Astrocyte of the hippocampus (primary cell): ENCODE results near the gene PPM1A.
"Not testable (repeated sequence)": the region's sequence is repeated elsewhere in the genome, so short reads cannot be mapped to it uniquely, and the experiment has no call there.

Source experiments
- DNase-seq: peaks from one replicate; pipeline ENCODE4 v3.0.0; 2011; ENCODE audit warnings: low read depth, low spot score

Gene PPM1A

DNA sequence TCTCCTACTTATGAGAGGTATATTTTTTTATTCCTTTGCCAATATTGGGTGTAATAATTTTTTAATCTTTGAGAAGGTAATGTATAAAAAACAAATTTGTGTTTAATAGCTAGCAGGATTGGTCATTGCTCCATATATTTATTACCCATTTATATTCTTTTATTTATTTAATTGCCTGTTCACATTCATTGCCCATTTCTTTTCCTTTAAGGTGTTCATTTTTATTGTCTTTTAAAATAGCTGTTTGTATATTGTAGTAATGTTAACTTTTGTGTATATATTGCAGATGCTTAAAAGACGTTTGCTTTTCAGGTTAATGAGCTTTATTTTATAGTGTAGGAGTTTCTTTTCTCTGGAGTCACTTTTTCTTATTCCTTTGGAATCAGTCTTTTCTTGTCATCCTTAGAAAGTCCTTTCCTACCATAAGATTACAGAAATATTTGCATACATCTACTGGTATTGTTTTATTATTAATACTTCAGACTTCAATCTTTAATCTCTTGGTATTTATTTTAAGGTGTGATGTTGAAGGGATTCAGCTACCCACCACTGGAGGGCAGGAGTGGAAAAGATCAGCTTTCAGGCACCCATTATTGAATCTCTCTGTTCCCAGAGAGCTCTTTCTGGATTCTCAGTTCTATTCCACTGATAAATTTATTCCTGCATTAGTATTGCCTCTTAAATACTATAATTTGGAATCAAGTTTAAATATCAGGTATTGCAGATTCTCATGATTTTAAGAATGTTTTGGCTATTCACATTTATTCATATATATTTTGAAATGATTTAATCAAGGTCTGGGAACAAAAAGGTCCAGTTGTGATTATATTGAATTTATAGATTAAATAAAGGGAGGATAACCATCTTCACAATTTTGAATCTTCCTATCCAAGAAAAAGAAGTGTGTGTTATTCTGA is 17.3 kb downstream of the PPM1A start:
- DNase-seq: no peak

DNA sequence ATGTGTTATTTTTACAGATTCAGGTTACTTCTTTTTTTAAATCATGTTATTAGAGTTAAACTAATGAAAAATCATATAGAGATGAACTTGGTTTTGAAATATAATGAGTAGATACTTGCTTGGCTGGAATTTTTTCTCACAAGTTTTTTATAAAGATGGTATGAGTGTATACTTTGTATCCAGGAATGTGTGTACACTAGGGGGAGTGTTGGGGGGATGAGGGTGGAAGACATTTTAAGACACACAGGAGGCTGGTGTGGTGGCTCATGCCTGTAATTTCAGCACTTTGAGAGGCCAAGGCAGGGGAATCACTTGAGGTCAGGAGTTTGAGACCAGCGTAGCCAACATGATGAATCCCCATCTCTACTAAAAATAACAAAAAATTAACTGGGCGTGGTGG is 23.2 kb downstream of the PPM1A start:
- no peak for DNase-seq

DNA sequence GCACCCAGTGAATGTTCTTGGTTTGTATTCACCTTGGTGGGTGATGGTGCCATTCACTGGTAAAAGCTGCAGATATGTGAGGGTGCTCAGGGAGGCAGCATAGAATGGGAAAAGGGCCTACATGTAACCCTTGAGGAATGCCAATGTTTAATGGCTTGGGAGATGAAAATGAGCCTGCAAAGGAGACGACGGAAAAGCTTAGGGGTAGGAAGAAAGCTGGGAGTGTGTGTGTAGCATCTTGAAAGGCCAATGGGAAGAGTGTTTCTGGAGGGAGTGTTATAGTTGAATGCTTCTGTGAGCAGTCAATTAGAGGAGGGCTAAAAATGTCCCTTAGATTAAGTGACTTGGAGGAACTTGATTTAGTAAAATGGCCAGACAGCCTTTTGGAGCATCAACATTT is 24.9 kb downstream of the PPM1A start:
- DNase-seq: no peak

DNA sequence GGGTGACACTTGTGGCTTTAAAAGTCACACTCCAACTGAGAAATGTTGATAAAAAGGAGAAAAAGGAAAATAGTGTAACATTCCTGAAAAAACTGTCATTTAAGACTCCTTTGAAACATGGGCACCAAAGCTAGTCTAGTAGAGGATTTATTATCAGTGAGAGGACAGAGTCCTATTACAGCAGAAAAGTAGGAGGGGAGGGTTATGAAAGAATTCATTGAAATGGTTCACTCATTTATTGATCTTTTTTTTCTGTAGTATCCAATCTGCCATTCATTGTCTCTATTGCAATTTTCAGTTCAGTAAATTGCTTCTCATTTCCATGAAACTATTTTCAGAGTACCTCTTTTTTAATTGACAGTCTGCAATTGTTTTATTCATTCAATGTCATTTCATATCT is 25.4 kb downstream of the PPM1A start:
- DNase-seq: no peak

DNA sequence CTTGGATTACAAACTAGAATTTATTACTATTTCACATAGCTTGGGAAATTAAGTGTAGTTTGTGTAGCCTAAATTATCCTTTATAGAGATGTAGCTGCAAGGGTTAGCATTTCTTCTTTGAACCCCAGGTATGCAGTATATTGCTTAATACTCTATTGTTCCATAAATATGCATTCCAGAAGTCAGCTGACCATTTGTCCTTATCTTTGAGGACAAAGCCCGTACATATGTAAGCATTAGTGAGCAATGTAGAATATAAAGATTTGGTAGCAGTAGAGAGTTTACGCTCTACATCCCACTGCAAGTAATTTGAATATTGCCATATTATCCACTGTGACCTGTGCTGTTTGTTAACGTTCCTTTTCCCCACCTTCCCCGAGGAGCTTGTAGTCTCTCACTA is 26.9 kb downstream of the PPM1A start:
- DNase-seq: no peak

DNA sequence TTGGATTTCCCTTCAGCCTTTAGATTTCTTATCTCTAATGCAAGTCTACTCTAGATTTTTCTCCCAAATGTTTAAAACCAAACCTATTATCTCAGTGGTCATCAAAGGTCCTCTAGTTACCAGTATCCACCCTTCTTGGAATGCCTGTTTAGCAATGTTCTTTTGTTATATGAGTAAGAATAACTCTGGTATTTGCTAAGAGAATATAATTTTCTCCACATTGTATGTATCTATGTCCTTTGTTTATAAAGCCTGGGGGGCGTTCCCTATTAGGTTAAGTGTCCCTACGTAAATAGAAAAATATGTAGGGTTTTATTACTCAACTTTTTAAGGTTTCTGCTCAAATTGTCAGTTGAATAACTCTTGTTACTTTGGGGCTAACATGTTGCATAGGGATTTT is 27.3 kb downstream of the PPM1A start:
- DNase-seq: no peak

DNA sequence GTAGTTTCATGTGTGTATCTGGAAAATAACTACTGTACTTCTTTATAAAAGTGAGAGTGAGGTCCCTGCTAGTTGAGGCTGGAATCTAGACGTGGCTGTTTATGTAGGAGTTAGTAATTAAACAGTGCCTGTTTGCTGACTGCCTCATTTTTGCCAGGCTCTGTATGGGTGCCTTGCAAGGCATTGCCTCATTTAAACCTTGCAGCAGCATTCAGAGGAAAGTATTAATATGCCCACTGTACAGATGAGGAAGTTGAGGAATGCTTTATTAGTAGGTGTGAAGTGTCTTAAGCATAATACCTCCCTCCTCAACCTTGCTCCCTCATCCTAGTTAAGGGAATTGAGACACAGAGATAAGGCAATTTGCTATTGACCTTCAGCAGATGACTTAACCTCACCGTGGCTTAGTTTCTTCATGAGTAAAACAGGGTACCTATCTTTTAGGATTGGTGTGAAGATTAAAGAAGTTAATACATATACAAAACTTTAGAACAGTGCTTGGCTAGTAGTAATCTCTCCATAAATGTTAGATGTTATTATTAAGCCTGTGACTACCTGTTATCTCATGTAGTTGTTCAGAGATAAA is 28.7 kb downstream of the PPM1A start:
- DNase-seq: no peak

DNA sequence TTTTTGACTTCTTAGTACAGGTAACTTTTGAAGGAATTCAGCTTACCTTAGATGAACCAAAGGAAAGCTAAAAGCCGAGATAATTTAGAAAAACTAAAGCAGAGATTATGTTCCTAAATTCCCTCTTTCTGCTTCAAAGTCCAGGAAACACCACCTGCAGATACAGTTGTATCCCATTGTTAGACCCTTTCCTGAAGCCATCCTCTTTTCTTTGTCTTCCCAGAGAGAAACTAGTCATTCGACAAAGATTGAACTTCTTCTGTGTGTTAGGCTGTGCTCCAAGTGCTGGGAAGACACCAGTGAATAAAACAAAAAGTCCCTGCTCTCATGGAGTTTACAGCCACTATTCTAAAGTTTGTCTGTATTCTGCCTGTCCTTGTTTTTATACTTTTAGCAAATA is 29.3 kb downstream of the PPM1A start:
- DNase-seq: no peak

DNA sequence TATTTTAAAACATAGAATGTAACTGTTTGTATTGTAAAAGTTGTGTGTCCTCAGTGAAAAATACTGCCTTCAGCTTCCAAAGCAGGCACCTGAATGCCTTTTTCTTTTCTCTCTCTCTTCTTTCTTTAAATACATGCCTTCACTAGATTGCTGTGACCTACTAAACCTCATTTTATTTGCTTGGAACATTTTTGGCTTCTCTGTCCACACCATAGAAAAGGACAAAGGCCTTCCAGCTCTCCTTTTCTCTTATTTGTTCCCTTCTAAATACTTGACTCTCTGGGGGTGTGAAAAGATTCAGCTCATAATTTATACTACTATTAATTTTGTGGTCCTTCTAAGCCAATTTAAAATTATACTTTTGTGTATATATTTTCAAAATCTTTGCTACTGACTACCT is 38.4 kb downstream of the PPM1A start:
- no peak for DNase-seq

DNA sequence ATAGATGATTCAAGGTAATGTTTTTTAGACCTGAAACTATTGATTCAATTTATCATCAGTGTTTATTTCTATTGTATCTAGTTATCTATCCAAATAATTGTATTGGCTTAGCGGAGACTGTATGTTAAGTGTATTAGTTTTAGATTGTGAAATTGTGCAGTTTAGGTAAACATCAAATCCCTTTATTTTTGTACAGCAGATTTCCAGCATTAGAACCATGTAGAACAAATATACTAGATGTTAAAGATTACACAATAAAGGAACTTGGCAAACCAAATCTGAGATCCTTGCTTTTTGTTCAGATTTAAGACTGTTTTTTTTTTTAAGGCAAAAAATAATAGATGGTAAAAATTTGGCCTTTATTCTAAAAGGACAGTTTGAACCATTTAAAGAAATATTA is 39.3 kb downstream of the PPM1A start:
- no peak for DNase-seq

DNA sequence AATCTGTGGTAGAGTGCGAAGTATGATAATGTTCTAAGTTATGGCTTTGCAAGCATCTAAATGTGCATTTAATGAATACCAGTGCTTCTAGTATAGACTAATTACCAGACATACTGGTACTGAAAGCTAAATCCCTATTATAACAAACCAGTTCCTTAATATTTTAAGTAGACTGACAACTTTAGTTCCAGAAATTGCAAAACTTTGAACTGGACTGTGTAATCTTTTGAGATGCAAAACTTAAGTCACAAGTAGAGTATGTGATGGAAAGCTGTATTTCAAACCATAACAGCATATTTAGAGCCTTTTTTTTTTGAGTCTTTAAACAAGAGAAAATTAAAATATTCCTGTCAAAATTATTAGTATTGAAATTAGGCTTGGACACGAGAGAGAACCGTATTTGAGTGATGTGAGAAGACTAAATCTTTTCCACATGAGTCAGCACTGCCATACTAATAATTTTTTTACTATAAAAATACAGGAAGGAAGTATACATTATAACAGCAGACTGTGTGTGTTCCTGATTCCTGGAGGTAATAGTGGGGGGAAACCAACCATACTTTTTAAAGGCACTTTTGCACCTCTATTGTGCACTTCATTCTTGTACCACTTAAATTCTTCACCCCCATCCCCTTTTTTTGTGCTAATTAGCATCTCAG is 45.5 kb downstream of the PPM1A start:
- no peak for DNase-seq

DNA sequence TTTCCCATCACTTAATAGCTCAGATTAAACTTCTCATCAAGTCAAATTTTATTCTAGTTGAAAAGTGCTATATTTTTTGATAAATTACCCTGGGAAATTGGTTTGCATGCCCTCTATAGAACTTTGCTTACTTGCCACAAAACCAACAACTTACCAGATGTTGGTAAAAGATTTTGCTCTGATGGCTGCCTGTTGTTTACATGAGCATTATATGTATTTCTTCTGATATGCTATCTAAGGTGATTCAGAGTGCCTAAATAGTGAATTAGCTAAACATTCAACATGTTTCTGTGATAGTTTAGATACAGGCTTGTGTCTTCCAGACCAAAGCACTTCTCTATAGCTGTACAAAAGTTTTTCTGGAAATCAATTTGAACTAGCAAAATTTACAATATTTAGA is 51.0 kb downstream of the PPM1A start:
- DNase-seq: no peak

DNA sequence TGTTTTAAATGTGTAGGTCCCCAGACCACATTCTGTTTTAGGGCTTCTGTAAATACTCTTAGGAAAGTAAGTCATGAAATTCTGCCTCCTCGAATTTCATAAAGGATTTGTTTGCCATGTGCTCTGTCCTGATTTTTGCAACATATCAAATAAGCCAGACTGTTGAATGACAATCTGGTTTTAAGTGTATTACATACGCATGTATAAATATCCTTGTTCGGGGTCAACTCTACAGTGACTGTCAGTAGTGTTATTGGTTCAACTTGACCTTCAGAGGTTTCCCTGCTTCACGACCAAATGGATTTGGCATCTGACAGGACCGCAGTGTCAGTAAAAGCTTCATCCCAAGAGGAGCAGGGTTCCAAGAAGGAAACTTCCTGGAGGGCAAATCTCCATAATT is 52.7 kb downstream of the PPM1A start:
- no peak for DNase-seq

DNA sequence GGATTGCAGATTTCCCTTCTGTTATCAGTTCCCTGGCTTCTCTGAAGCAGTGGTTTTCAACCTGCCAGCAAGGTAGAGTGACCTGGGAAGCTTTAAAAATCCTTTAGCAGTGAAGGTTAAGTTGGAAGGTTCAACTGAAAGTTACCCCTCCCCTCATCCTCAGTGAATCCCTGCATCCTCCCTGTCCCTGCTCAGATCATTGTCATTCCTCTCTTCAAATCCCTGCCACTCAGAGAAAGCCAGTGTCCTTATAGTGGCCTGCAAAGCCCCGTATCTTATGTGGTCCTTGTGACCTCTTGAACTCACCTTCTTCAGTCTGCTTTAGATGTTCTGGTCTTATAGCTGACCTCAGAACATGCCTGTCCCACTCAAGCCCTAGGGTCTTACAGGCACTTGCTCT is 53.6 kb downstream of the PPM1A start:
- DNase-seq: no peak

DNA sequence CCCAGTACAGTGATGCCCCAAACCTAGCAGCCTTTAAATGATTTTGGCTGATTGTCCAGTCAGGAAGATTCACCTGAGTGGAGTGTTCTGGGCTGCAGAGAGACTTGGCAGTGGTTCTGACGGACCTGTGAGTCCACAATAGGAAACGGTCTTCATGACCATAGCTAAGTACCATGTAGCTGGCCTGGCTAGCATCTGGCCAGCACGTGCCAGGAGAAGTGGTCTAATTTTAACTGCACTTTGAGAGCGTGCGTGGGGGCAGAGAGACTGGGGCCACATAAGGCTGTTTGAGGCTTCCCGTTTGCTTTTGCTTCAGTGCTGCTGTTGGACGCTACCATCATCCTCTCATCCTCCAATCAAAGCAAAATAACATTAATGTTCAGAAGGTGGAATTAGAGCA is 54.7 kb downstream of the PPM1A start:
- no peak for DNase-seq

DNA sequence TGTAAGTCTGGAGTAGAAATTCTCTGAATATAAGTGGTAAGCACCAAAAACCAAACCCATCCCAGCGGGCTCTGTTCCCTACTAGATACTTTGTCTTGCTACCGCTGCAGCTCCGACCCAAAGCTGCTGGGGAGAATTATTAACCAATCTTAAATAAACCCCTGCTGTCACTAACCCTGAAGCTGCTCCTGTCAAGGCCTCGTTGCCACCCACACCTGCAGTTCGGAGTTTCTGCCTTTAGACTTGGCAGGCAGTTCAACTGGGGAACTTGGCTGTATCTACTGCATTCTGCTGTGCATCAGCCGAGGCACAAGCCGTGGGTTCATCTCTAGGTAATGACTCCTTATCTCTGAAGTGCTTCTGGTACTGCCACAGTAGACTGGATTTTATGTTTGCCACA is 55.5 kb downstream of the PPM1A start:
- no peak for DNase-seq

DNA sequence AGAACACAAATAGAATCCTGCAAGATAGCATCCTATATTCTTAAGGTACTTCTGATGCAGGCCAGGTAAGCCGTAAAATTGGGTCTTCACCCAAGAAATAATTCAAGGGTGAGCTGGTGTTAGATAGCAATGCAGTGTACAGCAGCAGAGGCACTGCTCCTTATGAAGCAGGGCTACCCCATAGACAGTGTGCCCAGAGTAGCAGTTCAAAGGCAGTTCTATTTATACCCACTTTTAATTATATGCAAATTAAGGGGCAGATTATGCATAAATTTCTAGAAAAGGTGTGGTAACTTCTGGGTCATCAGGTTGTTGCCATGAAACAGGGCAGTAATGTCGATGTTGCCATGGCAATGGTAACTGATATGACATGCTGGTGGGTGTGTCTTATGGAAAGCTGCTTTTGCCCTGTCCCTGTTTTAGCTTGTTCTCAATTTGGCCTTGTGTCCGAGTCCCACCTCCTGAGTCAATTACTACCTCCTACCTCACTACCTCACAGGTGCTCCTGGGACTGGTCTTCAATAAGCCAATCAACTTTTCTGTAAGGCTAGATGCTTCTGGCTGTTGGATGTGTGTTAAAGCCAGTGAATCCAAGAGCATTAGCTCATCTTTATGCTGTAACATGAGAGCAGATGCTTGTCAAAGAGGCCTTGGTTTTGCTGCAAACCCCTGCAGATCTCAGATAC is 61.0 kb downstream of the PPM1A start:
- DNase-seq: no peak

DNA sequence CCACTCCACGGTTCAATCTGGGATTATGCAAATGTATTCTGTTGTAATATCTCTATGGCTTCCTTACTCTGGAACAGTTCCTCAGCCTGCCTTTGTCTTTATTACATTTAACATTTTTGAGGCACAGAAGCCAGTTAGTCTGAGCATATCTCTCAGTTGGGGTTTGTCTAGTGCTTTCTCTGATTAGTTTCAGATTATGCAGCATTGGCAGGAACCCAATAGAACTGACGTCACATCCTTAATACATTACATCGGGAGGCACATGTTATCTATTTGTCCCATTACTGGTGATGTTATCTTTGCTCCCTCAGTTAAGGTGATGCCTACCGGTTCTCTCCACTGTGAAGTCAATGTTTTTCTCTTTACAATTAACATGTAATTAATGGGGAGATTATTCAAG is 62.4 kb downstream of the PPM1A start:
- peak; percentile 44 for DNase-seq

DNA sequence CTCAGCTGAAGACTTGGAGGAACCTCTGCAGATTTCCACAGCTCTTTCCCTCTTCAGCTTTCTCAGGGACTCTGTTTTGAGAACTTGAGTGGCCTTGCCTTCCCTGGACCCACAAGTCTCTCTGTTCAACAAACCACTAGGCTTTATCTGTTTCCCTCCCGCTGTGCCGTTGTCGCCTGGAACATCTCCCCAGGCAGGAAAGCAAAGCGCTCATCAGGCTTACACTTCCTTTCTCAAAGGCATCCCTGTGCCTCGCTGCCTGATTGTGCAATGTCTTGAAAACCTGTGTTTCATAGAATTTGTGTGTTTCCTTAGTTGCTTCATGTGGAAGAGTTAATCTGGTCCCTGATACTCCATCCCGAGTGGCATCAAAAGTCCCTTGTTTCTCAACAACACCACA is 64.1 kb downstream of the PPM1A start:
- no peak for DNase-seq

DNA sequence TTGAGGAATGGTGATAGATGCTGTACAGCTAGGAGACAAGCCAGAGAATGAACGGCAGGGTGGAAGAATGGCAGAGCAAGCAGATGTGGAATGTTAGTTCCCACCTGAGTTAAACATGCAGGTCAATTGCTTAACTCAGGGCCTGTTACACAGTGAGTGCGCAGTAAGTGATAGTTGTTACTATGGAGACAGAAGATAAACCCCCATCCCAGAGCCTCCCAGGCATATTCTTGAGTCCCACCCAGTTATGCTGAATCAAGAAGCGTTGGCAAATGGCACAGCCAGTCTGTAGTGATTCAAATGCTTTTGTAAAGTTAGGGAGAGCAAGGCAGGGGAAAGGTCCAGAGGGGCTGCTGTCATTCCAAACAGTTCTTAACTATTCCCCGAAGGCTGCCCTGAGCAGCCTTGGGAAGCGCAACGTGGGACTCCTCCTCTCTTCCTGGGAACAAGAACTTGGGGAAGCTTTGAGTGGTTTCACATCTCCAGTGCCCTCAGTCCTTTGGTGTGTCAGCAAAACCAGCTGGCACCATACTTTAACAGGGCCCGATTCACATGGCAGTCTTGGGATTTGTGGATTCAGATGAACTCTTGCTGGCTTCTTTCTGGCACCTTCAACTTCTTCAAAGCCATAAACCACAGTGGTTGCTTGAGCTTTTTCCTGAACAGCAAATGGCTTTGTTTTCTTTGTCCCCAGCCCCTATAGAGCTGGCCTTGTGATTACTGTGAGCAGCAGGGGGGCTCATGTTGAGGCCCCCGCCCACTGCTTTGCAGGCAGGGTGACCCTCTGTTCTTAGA is 66.4 kb downstream of the PPM1A start:
- DNase-seq: no peak

DNA sequence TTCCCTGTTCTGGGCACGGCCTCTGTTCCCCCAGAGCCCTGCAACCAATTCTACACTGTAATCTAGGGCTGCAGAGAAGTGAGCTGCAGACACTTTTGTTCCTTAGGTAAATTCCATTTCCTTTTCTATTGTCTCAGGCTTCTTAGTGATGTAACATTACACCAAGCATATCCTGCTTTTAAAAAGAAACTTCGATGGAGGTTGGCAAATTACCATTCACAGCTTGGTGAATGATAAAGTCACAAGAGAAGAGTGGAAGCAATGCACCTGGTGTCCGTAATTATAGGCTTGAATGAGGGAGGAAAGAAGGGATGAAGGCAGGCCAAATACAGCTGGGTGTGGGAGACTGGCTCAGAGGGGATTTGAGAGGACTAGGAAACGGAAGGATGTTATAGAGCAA is 68.6 kb downstream of the PPM1A start:
- no peak for DNase-seq

DNA sequence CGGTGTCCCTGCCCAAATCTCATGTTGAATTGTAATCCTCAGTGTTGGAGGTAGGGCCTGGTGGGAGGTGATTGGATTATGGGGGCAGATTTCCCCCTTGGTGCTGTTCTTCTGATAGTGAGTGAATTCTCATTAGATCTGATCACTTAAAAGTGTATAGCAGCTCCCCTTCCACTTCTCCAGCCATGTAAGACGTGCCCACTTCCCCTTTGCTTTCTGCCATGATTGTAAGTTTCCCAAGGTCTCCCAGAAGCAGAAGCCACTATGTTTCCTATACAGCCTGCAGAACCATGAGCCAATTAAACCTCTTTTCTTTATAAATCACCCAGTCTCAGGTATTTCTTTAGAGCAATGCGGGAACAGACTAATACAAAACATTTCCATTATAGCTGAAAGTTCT is 71.8 kb downstream of the PPM1A start:
- DNase-seq: not testable (repeated sequence)
